Retina (tissue), 1 donor: ENCODE measurements around the gene EIF2D.
A peak's percentile ranks its signal among the peaks of the same experiment; 100 is the strongest.
"Not testable (repeated sequence)": the region's sequence is repeated elsewhere in the genome, so short reads cannot be mapped to it uniquely, and the experiment has no call there.

Experiments used
- DNase-seq: peaks from one replicate; pipeline ENCODE4 v3.0.0-alpha.2; 2016

The EIF2D gene

GRCh38 chr1:206635080-206635977 is 23.1 kb upstream of the EIF2D start, which contains the start of gene DYRK3:
TSS of gene DYRK3 (plus strand) at chr1:206635536. CDS start at chr1:206635704, 168 bp downstream.
- DNase-seq, result peak; percentile 95

- DNase-seq, result peak; percentile 83
Observed at GRCh38 chr1:206634365-206635079, 22.3 kb upstream of the EIF2D start.

DNA sequence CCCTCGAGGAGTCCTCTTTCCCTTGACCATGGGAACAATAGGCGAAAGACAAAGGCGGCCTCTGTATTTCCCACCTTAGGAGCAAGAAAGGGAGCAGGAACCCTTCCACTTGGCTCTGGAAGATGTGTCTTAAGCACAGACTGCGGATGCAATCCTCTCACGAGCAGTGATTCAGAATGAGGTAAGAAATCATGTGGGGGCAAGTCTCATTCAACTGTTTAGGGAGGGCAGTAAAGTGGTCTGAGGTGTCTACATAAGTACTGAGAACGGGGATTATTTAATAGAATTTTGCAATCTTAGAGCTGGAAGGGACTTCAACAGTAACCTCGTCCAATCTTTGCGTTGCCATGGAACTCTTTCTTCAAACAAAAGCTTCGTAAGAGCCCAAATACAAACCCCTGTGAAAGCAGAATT is 21.4 kb upstream of the EIF2D start:
- DNase-seq, result no peak

GRCh38 chr1:206631085-206631509 is 18.8 kb upstream of the EIF2D start:
- peak; percentile 43 for DNase-seq

DNA sequence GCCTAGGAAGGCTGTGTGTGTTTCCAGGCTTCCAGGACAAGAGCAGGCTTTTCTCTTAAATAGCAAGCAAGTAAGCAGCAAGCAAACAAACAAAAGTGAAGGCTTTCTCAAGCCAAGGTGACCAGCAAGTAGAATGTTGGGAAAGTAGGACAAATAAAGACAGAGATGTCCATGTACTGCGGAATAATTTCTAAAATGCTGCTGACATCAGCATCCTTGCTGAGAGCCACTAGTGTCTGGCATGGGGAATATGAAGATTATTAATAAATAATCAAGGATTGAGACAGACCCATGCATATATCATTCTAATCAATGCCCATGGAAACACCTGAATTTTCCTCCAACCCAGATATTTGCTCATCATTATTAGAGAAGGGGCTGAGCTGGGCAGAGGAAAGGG is 16.7 kb upstream of the EIF2D start:
- no peak for DNase-seq

DNA sequence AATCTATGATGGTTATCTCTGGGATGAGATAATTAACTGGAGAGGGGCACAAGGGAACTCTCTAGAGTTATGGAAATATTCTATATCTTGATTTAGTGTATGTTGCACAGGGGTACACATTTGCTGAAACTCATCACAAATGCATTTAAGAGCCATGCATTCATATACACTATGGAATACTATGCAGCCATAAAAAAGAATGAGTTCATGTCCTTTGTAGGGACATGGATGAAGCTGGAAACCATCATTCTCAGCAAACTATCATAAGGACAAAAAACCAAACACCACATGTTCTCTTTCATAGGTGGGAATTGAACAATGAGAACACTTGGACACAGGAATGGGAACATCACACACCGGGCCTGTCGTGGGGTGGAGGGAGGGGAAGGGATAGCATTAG is 14.1 kb upstream of the EIF2D start:
- not testable (repeated sequence) for DNase-seq

GRCh38 chr1:206609229-206609991 is 2.9 kb downstream of the EIF2D start:
- no peak for DNase-seq

DNA sequence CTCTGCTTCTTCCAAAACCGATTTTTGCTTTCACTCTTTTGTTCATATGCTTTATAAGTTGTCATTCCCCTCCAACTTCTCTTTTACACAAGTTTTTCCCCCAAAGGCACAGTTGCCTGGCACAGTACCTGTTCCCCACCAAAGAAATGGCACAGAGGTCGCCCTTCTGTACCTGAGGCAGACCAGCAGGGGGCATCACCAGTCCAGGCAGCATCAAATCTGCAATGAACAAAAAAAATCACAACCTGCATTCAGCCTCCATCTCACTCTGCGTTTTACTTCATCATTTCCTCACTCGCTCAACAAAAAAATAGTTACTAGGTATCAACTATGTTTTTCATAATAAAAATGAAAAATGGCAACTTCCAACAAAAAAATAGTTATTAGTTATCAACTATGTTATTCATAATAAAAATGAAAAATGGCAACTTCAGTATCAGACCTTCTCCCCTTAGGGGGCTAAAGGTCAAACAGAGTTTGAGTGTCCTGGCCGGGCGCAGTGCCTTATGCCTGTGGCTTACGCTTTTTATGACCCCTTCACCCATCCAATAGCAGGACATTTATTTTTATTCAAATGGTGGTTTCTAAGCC is 4.1 kb downstream of the EIF2D start:
- DNase-seq, result peak; percentile 38

- no peak for DNase-seq
Observed at GRCh38 chr1:206606867-206607266, 5.4 kb downstream of the EIF2D start.

GRCh38 chr1:206604861-206605260 is 7.4 kb downstream of the EIF2D start:
- DNase-seq, result no peak

- no peak for DNase-seq
Observed at GRCh38 chr1:206600527-206600926, 11.7 kb downstream of the EIF2D start.

GRCh38 chr1:206596319-206596666 is 16.0 kb downstream of the EIF2D start:
- no peak for DNase-seq

- no peak for DNase-seq
Observed at GRCh38 chr1:206595581-206596318, 16.5 kb downstream of the EIF2D start.

GRCh38 chr1:206593351-206593925 is 18.8 kb downstream of the EIF2D start:
- DNase-seq, result no peak

GRCh38 chr1:206591696-206592095 is 20.6 kb downstream of the EIF2D start:
- DNase-seq, result no peak

DNA sequence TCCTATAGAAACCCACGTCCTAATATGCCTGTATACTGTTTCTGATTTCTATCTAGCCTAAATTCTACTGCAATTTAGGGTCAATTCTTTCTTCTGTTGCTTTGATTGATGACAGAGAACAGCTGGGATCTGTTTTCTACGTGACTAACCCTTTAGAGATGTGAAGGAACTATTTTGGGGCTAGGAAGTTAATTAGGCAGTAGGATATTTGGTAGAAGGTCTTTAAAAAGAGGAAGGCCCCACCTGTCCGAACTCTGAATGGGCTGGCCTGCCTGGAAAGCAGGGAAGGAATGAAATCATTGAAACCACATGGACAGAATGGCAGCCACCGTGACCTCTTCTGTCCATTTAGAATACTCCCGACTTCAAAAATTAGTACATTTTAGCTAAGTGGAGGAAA is 21.0 kb downstream of the EIF2D start:
- no peak for DNase-seq

DNA sequence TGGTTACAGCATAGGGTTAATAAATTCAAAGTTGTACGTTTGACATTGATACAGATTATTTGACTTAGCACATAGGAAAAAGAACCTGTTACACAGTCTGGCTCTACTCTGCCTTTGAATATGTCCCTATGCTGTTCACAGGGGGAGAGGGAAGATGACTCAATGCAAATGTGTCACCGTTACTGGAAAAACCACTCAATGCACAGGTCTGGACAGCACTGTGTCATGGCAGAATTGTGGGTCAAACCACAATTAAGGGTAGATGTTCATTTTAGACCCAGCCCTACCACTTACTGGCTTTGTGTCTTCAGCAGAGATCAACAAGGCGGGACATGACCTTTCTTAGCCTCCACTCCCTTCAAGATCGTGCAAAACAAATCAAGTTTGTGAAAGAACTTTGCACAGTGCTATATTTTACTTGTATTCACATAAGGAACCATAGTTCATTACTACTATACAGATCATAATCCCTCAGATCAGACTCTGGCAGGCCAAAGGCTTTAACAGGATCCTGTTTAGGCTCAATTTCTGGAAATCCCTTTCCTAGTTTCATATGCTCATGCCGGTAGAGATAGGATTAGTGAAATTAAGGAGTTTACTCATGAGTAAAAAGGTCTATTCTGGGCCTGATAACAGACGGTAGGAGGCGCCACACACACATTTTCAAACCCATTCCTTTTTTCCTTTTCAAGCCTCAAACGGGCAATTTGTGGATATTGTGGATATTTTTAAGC is 22.1 kb downstream of the EIF2D start:
- DNase-seq, result no peak

GRCh38 chr1:206589206-206589605 is 23.1 kb downstream of the EIF2D start:
- no peak for DNase-seq

- DNase-seq, result no peak
Observed at GRCh38 chr1:206588492-206588891, 23.8 kb downstream of the EIF2D start.

- no peak for DNase-seq
Observed at GRCh38 chr1:206587904-206588303, 24.4 kb downstream of the EIF2D start.
